Ovary (tissue), 3 donors: Measurements from ENCODE around the gene SLC15A3.

Experiments used
- CTCF ChIP-seq, 3 donors: fragments of 450-650 bp in 2 of 3; fragments of 200-600 bp in 1 of 3; IDR thresholded peaks; one replicate each; pipeline versions ENCODE4 v1.5.1 to v1.8.0; 2016 to 2022; ENCODE audit warnings: antibody characterized with exemption in 3 of 3, mild to moderate bottlenecking in 1 of 3
- EP300 ChIP-seq: sonication (generic); formaldehyde crosslinking; IDR thresholded peaks from one replicate; pipeline ENCODE4 v1.6.1; 2017; ENCODE audit warnings: antibody characterized with exemption
- donor health status: DM: no; HTN: no; CAD: no.

GRCh38 chr11:60902625-60903024 is 49.4 kb downstream of the SLC15A3 start:
- TF ChIP-seq CTCF (IDR thresholded peaks at IDR 0.05) (no peak), EP300 (no peak)
